PFSK-1 (cell line): ENCODE measurements around the gene SYT8.

Experiments
- FOXP2 ChIP-seq: optimal IDR thresholded peaks from 2 replicates; pipeline ENCODE3; 2011; ENCODE audit warnings: borderline replicate concordance, control low read depth, inconsistent platforms; ENCODE audit not compliant: insufficient read depth; ENCODE audit errors: extremely low read length, extremely low read depth
- POLR2AphosphoS5 ChIP-seq: IDR thresholded peaks from 2 replicates; pipeline ENCODE4 v1.6.1; 2012; ENCODE audit warnings: low read depth, mild to moderate bottlenecking, control low read depth, low read length, moderate library complexity
- REST ChIP-seq, 2 experiments: IDR thresholded peaks; 2 replicates each; pipeline versions ENCODE4 v1.6.1 to v1.8.0; 2011 to 2012; ENCODE audit warnings: low read depth in 2 of 2, low read length in 2 of 2, control low read depth in 1 of 2, inconsistent platforms in 1 of 2, mild to moderate bottlenecking in 1 of 2, moderate library complexity in 1 of 2; ENCODE audit not compliant: insufficient read depth in 1 of 2
- SIN3A ChIP-seq: IDR thresholded peaks from 2 replicates; pipeline ENCODE4 v1.6.1; 2012; ENCODE audit warnings: mild to moderate bottlenecking, low read length, moderate library complexity, borderline replicate concordance; ENCODE audit not compliant: insufficient read depth
- TAF1 ChIP-seq: IDR thresholded peaks from 2 replicates; pipeline ENCODE4 v1.6.1; 2012; ENCODE audit warnings: low read length, control low read depth, borderline replicate concordance; ENCODE audit not compliant: insufficient read depth

Gene SYT8

GRCh38 chr11:1846453-1846932, 11.7 kb downstream of the SYT8 start:
- no peak for TF ChIP-seq POLR2AphosphoS5
- TF ChIP-seq TAF1 = no peak
- no peak for TF ChIP-seq FOXP2
- TF ChIP-seq REST (IDR thresholded peaks at IDR 0.05; ENCODE audit: insufficient read depth in 1 of 2, low read depth in 2 of 2, low read length in 2 of 2) = no peak
- no peak for TF ChIP-seq SIN3A

DNA sequence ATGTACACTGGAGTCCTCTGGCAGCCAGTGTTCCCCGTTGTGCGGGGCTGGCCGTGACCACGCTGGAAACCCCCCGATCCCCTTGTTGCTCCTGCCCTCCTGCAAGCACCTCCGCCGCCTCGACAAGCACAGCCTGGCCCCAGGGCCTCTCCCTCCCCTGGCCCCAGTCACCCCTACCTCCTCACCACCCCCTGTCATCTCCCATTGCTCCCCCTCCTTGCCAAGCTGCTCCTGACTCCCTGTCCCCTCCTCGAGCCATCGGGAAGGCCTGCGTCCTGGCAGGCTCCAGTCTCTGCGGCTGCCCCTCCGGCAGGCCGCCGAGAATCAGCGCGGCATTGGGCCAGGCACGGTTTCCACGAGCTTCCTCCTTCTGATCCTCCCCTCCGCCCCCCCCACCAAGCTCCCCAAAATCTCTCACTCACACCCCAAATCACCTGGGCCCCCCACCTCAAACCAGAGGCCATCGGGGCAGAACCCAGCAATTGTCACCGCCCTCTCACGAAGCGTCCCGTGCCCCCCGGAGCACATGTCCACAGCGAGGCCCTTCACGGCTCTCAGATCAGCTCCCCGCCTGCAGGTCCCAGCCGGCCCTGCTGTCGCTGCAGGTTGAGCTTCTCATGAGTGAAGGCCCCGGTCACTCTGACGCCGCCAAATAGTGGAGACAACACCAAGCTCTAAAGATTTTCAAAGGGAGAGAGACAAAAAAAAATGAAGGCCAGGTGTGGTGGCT, 12.4 kb downstream of the SYT8 start:
- no peak for TF ChIP-seq SIN3A
- no peak for TF ChIP-seq FOXP2
- TF ChIP-seq TAF1 = no peak
- no peak for TF ChIP-seq REST (IDR thresholded peaks at IDR 0.05; ENCODE audit: insufficient read depth in 1 of 2, low read depth in 2 of 2, low read length in 2 of 2)
- TF ChIP-seq POLR2AphosphoS5 = no peak

- TF ChIP-seq TAF1 (no peak), FOXP2 (no peak), REST (IDR thresholded peaks at IDR 0.05; ENCODE audit: insufficient read depth in 1 of 2, low read depth in 2 of 2, low read length in 2 of 2) (no peak), POLR2AphosphoS5 (no peak)
These were observed 13.3 kb downstream of the SYT8 start for GRCh38 chr11:1847926-1848639.

DNA sequence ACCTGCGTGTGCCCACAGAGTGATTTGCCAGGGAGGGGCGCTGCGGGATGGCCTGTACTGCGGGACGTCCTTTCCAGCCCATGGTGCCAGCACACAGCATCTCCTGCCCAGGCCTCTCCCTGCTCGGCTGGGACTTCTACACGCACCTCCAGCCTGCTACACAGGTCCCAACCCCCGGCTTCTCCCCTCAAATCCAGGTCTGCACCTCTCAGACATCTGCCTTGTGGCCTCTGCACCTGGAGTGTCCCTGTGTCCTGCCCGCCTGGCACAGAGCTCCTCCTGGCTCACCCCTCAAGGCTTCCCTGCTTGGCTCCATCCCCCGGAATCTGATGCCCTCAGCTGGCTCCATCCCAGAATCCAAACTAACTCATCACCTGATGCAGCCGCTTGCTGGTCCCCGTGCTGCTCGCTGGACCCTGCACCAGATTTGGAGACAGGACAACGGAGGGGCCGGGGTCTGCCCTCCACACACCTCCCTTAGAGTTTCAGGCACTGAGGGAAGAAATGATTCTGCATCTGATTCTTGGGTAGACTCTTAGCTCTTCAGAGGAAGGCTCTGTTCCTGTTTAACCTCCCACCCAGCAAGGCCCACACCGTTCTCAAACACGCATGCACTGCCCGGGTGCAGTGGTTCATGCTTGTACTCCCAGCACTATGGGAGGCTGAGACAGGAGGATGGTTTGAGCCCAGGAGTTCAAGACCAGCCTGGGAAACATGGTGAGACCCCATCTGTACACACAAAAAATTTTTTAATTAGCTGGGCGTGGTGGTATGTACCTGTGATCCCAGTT, 14.0 kb downstream of the SYT8 start:
- TF ChIP-seq REST (IDR thresholded peaks at IDR 0.05; ENCODE audit: insufficient read depth in 1 of 2, low read depth in 2 of 2, low read length in 2 of 2) (no peak), FOXP2 (no peak), TAF1 (no peak), POLR2AphosphoS5 (no peak), SIN3A (no peak)
